T47D (cell line): ENCODE results near the gene KRT7.
A peak's percentile ranks its signal among the peaks of the same experiment; 100 is the strongest.

Source experiments
- DNase-seq, 2 experiments: peaks; one replicate each; pipeline versions ENCODE4 v3.0.0 to v3.0.0-alpha.2; 2011 to 2012; ENCODE audit warnings: low read depth in 1 of 2, low spot score in 1 of 2
- JUND ChIP-seq: IDR thresholded peaks from 2 replicates; pipeline ENCODE4 v1.6.1; 2012; ENCODE audit warnings: low read depth
- in situ Hi-C: cut with HindIII; loops from 2 replicates; pipeline ENCODE4 v1.10.0; 2016; ENCODE audit warnings: low sequenced_read_pairs, low pct_unique_long_range_greater_than_20kb

KRT7 gene

GRCh38 chr12:52230364-52231281 lies 2.4 kb upstream of the KRT7 start:
- in situ Hi-C loops: no loop called here
- TF ChIP-seq JUND: no peak
- DNase-seq: peak in 1 of 2 experiments; percentile 57

GRCh38 chr12:52231305-52232202 lies 1.5 kb upstream of the KRT7 start:
- in situ Hi-C loops: no loop called here
- DNase-seq: peak in 1 of 2 experiments; percentile 74
- TF ChIP-seq JUND: no peak

GRCh38 chr12:52232203-52232673 lies 805 bp upstream of the KRT7 start:
- peak in 1 of 2 experiments; percentile 0 for DNase-seq
- TF ChIP-seq JUND: no peak
- in situ Hi-C loops: no loop called here

GRCh38 chr12:52233462-52234207 lies 592 bp downstream of the KRT7 start:
- in situ Hi-C loops: no loop called here
- TF ChIP-seq JUND: no peak
- DNase-seq: peak in 1 of 2 experiments; percentile 12

GRCh38 chr12:52234223-52234810 lies 1.3 kb downstream of the KRT7 start:
- no peak for TF ChIP-seq JUND
- peak in 1 of 2 experiments; percentile 19 for DNase-seq
- in situ Hi-C loops: no loop called here

- DNase-seq: peak in 1 of 2 experiments; percentile 33
- TF ChIP-seq JUND: no peak
- in situ Hi-C loops: no loop called here
Measured at GRCh38 chr12:52235001-52235764, 2.1 kb downstream of the KRT7 start.

- peak; percentile 94 to 95 for DNase-seq
- in situ Hi-C loops: no loop called here
- TF ChIP-seq JUND: no peak
Measured at GRCh38 chr12:52235822-52236361, 2.8 kb downstream of the KRT7 start.

GRCh38 chr12:52236386-52237050 lies 3.5 kb downstream of the KRT7 start:
- no peak for DNase-seq
- TF ChIP-seq JUND: no peak
- in situ Hi-C loops: no loop called here

- in situ Hi-C loops: no loop called here
- no peak for TF ChIP-seq JUND
- DNase-seq: peak in 1 of 2 experiments; percentile 1
Measured at GRCh38 chr12:52238207-52238840, 5.3 kb downstream of the KRT7 start.
